Activated CD8-positive, alpha-beta T cell treated with anti-CD3 and anti-CD28 coated beads for 36 hours (primary cell): Measurements from ENCODE around the gene CCR2. TPM values are rescaled to one million over a fixed set of nuclear protein-coding genes. Genes with fewer than 3 reads are reported as not detected.
A peak's percentile ranks its signal among the peaks of the same experiment; 100 is the strongest.
"Not testable (repeated sequence)": the region's sequence is repeated elsewhere in the genome, so short reads cannot be mapped to it uniquely, and the experiment has no call there.

Experiments used
- ATAC-seq: fragments of 200-7000 bp; cut with Tn5 transposase; one replicate; pipeline ENCODE4 v1.10.0; 2021; ENCODE audit warnings: mild to moderate bottlenecking, moderate library complexity
- CTCF ChIA-PET: fragments of 350-600 bp; sonication (Branson Sonifier 250); formaldehyde crosslinking; loops from one replicate; lab custom pipeline; 2021; ENCODE audit warnings: antibody characterized with exemption; lab: Charles Lee
- POLR2A ChIA-PET: fragments of 350-600 bp; sonication (Branson Sonifier 250); formaldehyde crosslinking; loops from one replicate; lab custom pipeline; 2021; ENCODE audit warnings: antibody characterized with exemption; lab: Charles Lee
- DNase-seq: peaks from one replicate; pipeline ENCODE4 v3.0.0-alpha.2; 2020
- H3K27ac Mint-ChIP-seq: one replicate; pipeline ENCODE4 v1.8.0; 2021; ENCODE audit warnings: mild to moderate bottlenecking, mixed read lengths
- H3K27me3 Mint-ChIP-seq: one replicate; pipeline ENCODE4 v1.8.0; 2021; ENCODE audit warnings: mixed read lengths
- H3K36me3 Mint-ChIP-seq: one replicate; pipeline ENCODE4 v1.8.0; 2021; ENCODE audit warnings: low read depth, mixed read lengths
- H3K4me1 Mint-ChIP-seq: one replicate; pipeline ENCODE4 v1.8.0; 2021; ENCODE audit warnings: low read depth, mixed read lengths
- H3K4me3 Mint-ChIP-seq: one replicate; pipeline ENCODE4 v1.8.0; 2021; ENCODE audit warnings: mild to moderate bottlenecking, moderate library complexity, mixed read lengths
- H3K9me3 Mint-ChIP-seq: one replicate; pipeline ENCODE4 v1.8.0; 2021; ENCODE audit warnings: mixed read lengths
- intact Hi-C: fragments of 100-400 bp; cut with micrococcal nuclease; formaldehyde crosslinking; loops from one replicate; pipeline ENCODE4 v1.10.0; 2022
- total RNA-seq, 2 experiments: library from RNA; stranded (reverse); gene quantifications; one replicate each; pipeline ENCODE4 v1.2.3, GENCODE V29; 2021
- TF ChIP-seq, protein P1 (sequence below): fragments of 200-600 bp; IDR thresholded peaks from one replicate; pipeline ENCODE4 v1.8.0; 2022; ENCODE audit warnings: antibody characterized with exemption, mild to moderate bottlenecking

Gene CCR2
- total RNA-seq, 2 experiments from 2014 or later, result 0.81 to 0.83 TPM

DNA sequence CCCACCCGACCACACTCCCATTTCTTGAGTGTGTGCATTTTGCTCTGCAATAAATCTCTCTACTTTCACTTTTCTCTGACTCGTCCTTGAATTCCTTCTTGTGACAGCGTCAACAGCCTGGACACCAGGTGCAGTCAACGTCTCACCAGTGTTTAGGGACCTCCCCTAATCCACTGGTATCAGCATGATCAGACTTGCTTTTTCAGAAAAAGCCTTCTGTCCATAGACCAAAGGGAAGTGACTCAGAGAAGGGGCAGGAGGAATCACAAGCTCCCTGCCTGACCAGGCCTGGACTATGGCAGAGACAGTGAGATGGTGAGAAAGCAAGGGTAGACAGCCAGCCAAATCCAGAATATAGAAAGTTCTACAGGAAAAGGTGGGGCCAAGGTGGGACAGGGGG is 32.3 kb downstream of the CCR2 start:
- peak; percentile 88 for ATAC-seq
- peak; percentile 37 for DNase-seq
- Mint-ChIP-seq H3K36me3 (no peaks in the 10 kb centered on the region), H3K27ac (no peak overlapping the region), H3K27me3 (peaks cover 4% of the 10 kb centered on the region), H3K4me3 (no peak overlapping the region), H3K9me3 (no peaks in the 10 kb centered on the region), H3K4me1 (peaks cover 15% of the 10 kb centered on the region)
- ChIA-PET CTCF (interaction anchor here (0.9 to 1.7 kb wide), 4 partner anchors 14 to 307 kb away, joined by 3 read pairs; no protein-coding TSS in a partner anchor), POLR2A (interaction anchor here (0.8 kb wide), 1 partner anchor 26 kb away, joined by 3 read pairs; no protein-coding TSS in a partner anchor)
- TF ChIP-seq, protein P1, sequence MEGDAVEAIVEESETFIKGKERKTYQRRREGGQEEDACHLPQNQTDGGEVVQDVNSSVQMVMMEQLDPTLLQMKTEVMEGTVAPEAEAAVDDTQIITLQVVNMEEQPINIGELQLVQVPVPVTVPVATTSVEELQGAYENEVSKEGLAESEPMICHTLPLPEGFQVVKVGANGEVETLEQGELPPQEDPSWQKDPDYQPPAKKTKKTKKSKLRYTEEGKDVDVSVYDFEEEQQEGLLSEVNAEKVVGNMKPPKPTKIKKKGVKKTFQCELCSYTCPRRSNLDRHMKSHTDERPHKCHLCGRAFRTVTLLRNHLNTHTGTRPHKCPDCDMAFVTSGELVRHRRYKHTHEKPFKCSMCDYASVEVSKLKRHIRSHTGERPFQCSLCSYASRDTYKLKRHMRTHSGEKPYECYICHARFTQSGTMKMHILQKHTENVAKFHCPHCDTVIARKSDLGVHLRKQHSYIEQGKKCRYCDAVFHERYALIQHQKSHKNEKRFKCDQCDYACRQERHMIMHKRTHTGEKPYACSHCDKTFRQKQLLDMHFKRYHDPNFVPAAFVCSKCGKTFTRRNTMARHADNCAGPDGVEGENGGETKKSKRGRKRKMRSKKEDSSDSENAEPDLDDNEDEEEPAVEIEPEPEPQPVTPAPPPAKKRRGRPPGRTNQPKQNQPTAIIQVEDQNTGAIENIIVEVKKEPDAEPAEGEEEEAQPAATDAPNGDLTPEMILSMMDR, result no peak
- intact Hi-C loops, result no loop called here

GRCh38 chr3:46388847-46389246 is 34.9 kb downstream of the CCR2 start:
- H3K36me3 Mint-ChIP-seq, H3K27ac Mint-ChIP-seq, H3K4me1 Mint-ChIP-seq, DNase-seq, ATAC-seq, H3K4me3 Mint-ChIP-seq, H3K9me3 Mint-ChIP-seq, H3K27me3 Mint-ChIP-seq, intact Hi-C loops: not testable (repeated sequence)
- CTCF ChIA-PET, result interaction anchor here (1.0 kb wide), 1 partner anchor 100 kb away, joined by 4 read pairs; no protein-coding TSS in a partner anchor
- POLR2A ChIA-PET, result interaction anchor here (0.5 kb wide), 1 partner anchor 58 kb away, joined by 3 read pairs; no protein-coding TSS in a partner anchor

DNA sequence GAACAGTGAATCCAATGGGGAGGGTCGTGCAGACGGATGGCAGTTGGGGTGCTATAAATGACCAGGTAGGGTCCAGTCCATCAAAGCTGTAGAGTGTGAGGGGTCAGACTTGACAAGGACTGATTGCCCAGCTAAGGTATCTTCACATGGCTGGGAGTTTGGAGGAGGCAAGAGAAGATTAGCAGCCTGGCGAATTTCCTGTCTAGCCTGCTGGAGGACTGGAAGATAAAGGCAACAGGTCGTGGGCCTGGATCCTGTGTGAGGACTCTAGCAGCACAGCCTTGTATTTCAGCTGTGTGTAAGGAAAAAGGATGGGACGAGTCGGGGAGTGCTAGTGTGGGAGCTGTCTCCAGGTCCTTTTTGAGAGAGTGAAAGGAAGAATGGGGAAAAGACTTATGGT is 35.4 kb downstream of the CCR2 start:
- no peaks in the 10 kb centered on the region for H3K36me3 Mint-ChIP-seq
- TF ChIP-seq, protein P1, result no peak
- ChIA-PET CTCF (interaction anchor here (1.0 kb wide), 1 partner anchor 99 kb away, joined by 4 read pairs; no protein-coding TSS in a partner anchor), POLR2A (no interaction called here)
- ATAC-seq (no peak), DNase-seq (no peak)
- H3K4me1 Mint-ChIP-seq, result peaks cover 4% of the 10 kb centered on the region
- intact Hi-C loops, result no loop called here
- H3K9me3 Mint-ChIP-seq, result no peaks in the 10 kb centered on the region
- H3K4me3 Mint-ChIP-seq, result no peak overlapping the region
- H3K27me3 Mint-ChIP-seq, result peaks cover 4% of the 10 kb centered on the region
- no peak overlapping the region for H3K27ac Mint-ChIP-seq

- ATAC-seq, H3K27ac Mint-ChIP-seq, H3K36me3 Mint-ChIP-seq, intact Hi-C loops, H3K27me3 Mint-ChIP-seq, H3K9me3 Mint-ChIP-seq, DNase-seq, H3K4me1 Mint-ChIP-seq, CTCF ChIA-PET, H3K4me3 Mint-ChIP-seq: not testable (repeated sequence)
- POLR2A ChIA-PET, result interaction anchor here (0.6 kb wide), 1 partner anchor 259 kb away, joined by 3 read pairs; no protein-coding TSS in a partner anchor
Measured at GRCh38 chr3:46391526-46391925, 37.6 kb downstream of the CCR2 start.

DNA sequence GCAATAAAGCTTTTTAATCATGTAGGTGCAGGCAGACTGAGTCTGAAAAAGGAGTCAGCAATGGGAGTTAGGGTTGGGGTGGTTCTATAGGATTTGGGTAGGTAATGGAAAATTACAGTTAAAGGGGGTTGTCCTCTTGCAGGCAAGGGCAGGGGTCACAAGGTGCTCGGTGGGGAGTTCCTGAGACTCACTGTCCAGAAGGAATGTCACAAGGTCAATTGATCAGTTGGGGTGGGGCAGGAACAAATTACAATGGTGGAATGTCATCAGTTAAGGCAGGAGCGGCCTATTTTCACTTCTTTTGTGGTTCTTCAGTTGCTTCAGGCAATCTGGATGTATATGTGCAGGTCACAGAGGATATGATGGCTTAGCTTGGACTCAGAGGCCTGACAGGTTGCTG is 39.1 kb downstream of the CCR2 start:
- Mint-ChIP-seq H3K27ac (no peak overlapping the region), H3K36me3 (no peaks in the 10 kb centered on the region), H3K9me3 (no peaks in the 10 kb centered on the region), H3K4me1 (peaks cover 10% of the 10 kb centered on the region), H3K4me3 (no peak overlapping the region), H3K27me3 (peaks cover 4% of the 10 kb centered on the region)
- intact Hi-C loops, result no loop called here
- ATAC-seq, result no peak
- TF ChIP-seq, protein P1, result no peak
- ChIA-PET POLR2A (interaction anchor here (1.0 kb wide), 1 partner anchor 14 kb away, joined by 4 read pairs; the partner anchor contains the start of genes CCR5AS and CCRL2), CTCF (no interaction called here)
- DNase-seq, result no peak
